ENCODE measurements around the gene FLRT2. TPM values are rescaled to one million over a fixed set of nuclear protein-coding genes. Genes with fewer than 3 reads are reported as not detected.
A peak's percentile ranks its signal among the peaks of the same experiment; 100 is the strongest.

FLRT2 gene
- total and polyA plus RNA-seq, 2 experiments from 2014 or later = 5.2 to 5.8 TPM

DNA sequence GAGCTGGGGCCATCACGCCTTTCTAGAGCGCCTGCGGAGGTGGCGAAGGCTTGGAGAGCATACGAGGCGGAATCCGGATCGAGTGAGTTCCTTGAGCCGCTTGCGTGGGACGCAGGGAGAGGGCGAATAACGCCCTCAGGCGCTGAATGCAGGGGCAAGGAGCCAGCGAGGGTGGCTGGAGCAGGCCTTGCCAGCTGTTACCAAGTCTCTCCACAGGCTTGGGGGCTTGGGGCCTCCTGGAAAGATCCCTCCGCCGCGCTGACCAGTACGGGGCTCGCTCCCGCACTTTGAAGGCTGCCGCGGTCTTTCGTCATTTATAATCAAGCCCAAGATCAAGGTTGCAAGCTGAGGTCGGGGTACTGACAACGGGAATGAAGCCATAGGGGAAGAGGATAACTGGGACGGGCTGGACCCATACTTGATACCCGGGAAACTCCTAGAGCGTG, 1.2 kb downstream of the FLRT2 start:
- Histone ChIP-seq H3K27ac (no peak overlapping the region), H3K27me3 (peaks cover 37% of the 10 kb centered on the region), H3K4me1 (ENCODE audit: low read depth) (peaks cover 3% of the 10 kb centered on the region), H3K9me3 (ENCODE audit: low read depth) (no peaks in the 10 kb centered on the region), H3K4me3 (peak overlapping the region; percentile 65), H3K36me3 (no peaks in the 10 kb centered on the region)
- TF ChIP-seq, protein P1, sequence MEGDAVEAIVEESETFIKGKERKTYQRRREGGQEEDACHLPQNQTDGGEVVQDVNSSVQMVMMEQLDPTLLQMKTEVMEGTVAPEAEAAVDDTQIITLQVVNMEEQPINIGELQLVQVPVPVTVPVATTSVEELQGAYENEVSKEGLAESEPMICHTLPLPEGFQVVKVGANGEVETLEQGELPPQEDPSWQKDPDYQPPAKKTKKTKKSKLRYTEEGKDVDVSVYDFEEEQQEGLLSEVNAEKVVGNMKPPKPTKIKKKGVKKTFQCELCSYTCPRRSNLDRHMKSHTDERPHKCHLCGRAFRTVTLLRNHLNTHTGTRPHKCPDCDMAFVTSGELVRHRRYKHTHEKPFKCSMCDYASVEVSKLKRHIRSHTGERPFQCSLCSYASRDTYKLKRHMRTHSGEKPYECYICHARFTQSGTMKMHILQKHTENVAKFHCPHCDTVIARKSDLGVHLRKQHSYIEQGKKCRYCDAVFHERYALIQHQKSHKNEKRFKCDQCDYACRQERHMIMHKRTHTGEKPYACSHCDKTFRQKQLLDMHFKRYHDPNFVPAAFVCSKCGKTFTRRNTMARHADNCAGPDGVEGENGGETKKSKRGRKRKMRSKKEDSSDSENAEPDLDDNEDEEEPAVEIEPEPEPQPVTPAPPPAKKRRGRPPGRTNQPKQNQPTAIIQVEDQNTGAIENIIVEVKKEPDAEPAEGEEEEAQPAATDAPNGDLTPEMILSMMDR (IDR thresholded peaks at IDR 0.05; ENCODE audit: low read depth, low read length) = no peak
- peak; percentile 59 to 89 for DNase-seq (ENCODE audit: low read depth in 1 of 2, low spot score in 1 of 2)

DNA sequence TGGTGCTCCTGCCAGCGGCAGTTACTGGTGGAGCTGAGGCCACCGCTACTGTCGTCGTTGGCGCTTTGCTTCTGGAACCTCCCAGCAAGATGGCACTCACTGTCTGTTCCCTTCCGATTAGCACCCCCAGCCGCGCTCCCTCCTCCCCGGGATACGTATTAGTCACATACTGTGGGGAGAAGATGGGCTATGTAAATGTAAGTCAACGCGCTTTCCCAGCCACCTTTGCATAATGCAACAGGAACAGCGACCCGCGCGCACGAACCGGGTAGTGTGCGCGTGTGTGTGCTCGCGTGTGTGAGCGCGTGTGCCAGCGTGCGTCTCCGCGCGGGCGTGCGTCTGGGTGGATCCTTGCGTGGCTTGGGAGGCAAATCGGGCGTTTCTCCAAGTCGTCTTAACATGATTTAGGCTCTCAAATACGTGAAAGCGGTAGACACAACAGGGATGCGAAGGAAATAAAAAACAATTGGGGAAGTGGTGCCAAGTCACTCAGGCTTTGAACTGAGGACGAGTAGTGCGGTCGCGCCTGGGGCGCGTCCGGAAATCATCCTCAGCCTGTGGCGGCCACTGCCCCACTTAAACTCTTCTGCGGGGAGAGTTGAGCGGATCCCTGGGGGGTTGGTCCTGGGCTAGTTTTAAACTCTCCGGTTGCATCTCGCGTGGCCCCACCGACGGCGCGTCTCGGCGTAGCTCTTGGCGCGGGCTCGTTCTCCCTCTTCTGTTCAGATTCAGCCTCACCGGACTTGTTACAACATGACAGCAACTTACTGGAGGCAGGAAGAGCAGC, 1.8 kb downstream of the FLRT2 start:
- H3K27ac ChIP-seq = no peak overlapping the region
- DNase-seq (ENCODE audit: low read depth in 1 of 2, low spot score in 1 of 2) = peak; percentile 53 to 90
- H3K36me3 ChIP-seq = no peaks in the 10 kb centered on the region
- H3K4me3 ChIP-seq = peak overlapping the region; percentile 65
- H3K9me3 ChIP-seq (ENCODE audit: low read depth) = no peaks in the 10 kb centered on the region
- TF ChIP-seq, protein P1 (IDR thresholded peaks at IDR 0.05; ENCODE audit: low read depth, low read length) = peak; percentile 57
- H3K4me1 ChIP-seq (ENCODE audit: low read depth) = peaks cover 3% of the 10 kb centered on the region
- H3K27me3 ChIP-seq = peaks cover 37% of the 10 kb centered on the region

DNA sequence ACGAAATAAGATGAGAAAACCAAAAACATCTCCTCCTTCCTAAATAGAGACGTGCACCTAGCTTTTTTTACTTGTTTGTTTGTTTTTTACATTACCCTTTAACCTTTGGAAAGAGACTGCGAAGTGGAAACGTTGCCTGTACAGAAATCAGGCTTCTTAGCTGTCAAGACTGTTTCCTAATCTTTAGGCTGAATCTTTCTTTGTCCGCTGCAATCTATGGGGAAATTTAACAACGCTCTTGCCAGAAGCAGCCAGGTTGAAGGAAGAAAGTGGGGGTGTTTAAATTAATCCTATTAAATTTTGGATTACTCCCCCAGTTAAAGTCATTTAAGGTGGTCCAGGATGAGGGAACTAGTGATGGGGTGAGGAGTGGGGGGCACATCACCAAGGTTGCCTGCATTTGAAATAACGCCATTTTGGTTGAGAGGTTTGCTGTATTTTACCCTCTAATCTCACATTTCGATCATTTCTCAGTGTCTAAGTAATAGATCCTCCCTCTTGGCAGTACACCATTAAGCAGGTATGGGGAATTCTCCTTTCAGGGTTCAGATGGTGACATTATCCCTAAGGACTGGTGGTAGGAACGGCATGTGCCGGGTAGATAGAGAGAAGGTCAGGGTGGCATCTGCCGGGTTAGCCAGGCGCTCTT, 2.6 kb downstream of the FLRT2 start:
- no peaks in the 10 kb centered on the region for H3K9me3 ChIP-seq (ENCODE audit: low read depth)
- no peak overlapping the region for H3K27ac ChIP-seq
- DNase-seq (ENCODE audit: low read depth in 1 of 2, low spot score in 1 of 2) = no peak
- H3K27me3 ChIP-seq = peaks cover 37% of the 10 kb centered on the region
- no peaks in the 10 kb centered on the region for H3K36me3 ChIP-seq
- H3K4me1 ChIP-seq (ENCODE audit: low read depth) = peaks cover 3% of the 10 kb centered on the region
- TF ChIP-seq, protein P1 (IDR thresholded peaks at IDR 0.05; ENCODE audit: low read depth, low read length) = no peak
- H3K4me3 ChIP-seq = peak overlapping the region; percentile 65

DNA sequence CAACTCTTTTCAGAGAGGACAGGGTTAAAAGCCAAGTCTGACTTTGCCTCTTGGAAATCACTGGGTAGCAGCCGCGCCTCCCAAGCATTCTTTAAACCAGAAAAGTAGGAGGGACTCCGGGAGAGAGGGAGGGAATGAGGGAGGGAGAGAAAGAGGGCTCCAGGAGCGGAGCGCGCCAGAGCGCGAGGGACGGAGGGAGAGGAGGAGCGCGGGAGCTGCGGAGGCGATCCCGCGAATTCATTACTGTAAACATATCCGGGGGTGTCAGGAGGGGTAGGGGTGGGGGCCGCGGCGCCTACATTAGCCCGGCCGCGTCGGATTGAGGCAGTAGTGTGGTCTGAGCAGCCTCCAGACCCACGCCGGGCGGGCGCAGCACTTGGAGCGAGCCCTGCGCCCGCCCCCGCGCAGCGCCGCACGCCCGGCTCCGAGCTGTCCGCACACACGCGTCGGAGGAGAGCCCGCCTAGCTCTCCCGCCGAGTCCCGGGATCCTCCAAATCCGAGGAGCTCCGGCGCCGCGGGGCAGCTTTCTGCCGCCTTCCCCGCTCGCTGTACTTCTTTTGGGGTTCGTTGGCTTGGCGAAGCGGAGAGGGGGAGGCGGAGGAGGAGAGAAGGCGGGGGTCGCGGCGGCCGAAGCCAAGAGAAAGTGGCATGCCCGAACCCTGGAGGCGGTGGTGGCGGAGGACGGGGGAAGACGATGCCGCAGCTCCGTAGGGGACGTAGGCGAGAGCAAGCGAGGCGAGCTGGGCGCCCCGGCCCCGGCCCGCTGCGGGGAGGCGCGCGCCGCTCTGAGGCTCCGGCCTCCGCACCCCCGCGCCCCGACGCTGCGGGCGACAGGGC, 3.3 kb downstream of the FLRT2 start:
- TF ChIP-seq, protein P1 (IDR thresholded peaks at IDR 0.05; ENCODE audit: low read depth, low read length) = no peak
- no peaks in the 10 kb centered on the region for H3K36me3 ChIP-seq
- H3K4me1 ChIP-seq (ENCODE audit: low read depth) = peaks cover 3% of the 10 kb centered on the region
- no peak overlapping the region for H3K27ac ChIP-seq
- peak overlapping the region; percentile 65 for H3K4me3 ChIP-seq
- DNase-seq (ENCODE audit: low read depth in 1 of 2, low spot score in 1 of 2) = peak; percentile 85 to 94
- peaks cover 37% of the 10 kb centered on the region for H3K27me3 ChIP-seq
- H3K9me3 ChIP-seq (ENCODE audit: low read depth) = no peaks in the 10 kb centered on the region

DNA sequence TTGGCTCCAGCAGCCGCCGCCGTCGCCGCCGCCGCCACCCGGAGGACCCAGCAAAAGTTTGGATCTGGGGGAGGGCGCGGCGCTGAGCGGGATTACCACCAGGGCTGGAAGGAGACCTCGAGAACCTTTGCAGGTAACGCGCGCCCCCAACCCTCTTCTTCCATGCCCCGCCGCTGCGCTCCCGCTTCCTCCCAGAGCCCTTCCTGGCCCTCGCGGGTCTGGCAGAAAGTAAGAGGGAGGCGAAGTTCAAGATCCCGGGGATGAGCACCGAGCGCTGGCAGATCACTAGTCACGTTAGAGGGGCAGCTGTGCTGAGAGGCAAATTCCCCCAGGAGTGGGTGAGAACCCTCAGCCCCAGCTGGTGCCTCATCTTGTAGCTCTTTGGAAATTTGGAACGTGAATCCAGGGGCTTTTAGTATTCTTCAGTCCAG, 3.9 kb downstream of the FLRT2 start:
- H3K4me1 ChIP-seq (ENCODE audit: low read depth) = peaks cover 3% of the 10 kb centered on the region
- no peaks in the 10 kb centered on the region for H3K36me3 ChIP-seq
- TF ChIP-seq, protein P1 (IDR thresholded peaks at IDR 0.05; ENCODE audit: low read depth, low read length) = no peak
- no peak overlapping the region for H3K27ac ChIP-seq
- peak; percentile 36 to 54 for DNase-seq (ENCODE audit: low read depth in 1 of 2, low spot score in 1 of 2)
- no peaks in the 10 kb centered on the region for H3K9me3 ChIP-seq (ENCODE audit: low read depth)
- peaks cover 37% of the 10 kb centered on the region for H3K27me3 ChIP-seq
- peak overlapping the region; percentile 65 for H3K4me3 ChIP-seq

Data from cardiac muscle cell (in vitro differentiated cells and primary cell).